Measurements from ENCODE around the gene EVI5.
"Not testable (repeated sequence)": the region's sequence is repeated elsewhere in the genome, so short reads cannot be mapped to it uniquely, and the experiment has no call there.

EVI5 gene

DNA sequence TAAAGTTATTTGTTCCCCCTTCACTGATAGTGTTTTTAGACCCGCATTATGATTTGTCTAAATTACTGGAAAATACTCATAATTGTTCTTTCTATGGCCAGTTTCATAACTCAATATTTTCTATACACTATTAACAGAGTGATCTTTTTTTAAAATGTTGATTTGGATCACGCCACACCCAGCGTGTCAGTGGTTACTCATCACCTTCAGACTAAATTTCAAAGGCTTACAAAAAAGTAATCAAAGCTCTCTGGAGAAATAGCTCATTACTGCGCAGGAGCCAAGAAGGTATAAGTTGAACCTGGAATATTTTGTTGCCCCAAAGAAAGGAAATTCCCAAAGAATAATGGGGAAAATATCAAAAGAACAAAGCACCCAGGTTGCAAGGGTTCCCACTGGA is 104.9 kb downstream of the EVI5 start:
- DNase-seq = no peak

GRCh38 chr1:92663775-92664174 is 121.1 kb downstream of the EVI5 start:
- peak; percentile 23 to 52 for DNase-seq

GRCh38 chr1:92662048-92662447 is 122.9 kb downstream of the EVI5 start:
- DNase-seq = peak; percentile 5 to 31

- peak in 1 of 2 donors; percentile 29 for DNase-seq
Measured at GRCh38 chr1:92657701-92658100, 127.2 kb downstream of the EVI5 start.

- DNase-seq = no peak
Measured at GRCh38 chr1:92655197-92655801, 129.6 kb downstream of the EVI5 start.

DNA sequence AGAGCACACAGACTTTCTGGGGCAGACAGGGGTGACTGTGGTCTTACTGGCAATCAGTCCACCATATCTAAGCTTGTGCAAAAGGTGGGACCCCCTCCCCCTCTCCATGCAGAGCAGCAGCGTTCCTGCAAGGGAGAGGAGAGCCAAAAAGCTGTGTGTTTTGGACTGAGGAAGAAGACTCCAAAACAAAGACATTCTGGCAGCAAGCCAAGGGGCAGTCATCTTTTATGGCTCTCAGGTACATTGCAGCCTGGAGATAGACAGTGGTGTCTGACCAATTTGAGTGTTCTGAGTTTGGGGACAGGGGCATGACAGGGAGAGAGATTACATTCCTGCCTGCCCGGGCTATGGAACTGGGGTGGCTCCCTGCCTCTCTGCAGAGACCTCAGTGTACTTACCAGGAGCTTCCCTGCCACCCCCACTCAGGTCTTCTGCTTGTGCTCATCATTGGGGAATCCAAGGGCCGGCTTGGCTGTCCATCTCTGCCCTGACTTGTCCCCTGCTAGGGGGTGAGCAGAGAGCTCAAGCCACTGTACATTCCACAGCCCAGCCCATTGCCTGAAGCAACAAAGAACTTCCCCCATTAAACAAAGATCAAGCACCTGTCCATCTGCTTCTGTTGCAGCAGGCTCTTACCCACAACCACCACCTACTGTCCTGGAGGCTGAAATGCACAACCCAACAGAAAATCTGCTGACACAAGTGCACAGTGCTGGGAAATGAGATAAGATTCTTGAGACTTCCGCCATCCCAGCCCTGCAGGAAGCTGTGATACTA is 131.1 kb downstream of the EVI5 start:
- no peak for DNase-seq

DNA sequence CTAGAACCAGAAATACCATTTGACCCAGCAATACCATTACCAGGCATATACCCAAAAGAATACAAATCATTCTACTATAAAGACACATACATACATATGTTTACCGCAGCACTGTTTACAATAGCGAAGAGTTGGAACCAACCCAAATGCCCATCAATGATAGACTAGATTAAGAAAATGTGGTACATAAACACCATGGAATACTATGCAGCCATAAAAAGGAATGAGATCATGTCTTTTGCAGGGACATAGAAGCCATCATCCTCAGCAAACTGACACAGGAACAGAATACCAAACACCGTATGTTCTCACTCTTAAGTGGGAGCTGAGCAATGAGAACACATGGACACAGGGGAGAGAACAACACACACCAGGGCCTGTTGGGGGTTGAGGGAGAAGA is 144.2 kb downstream of the EVI5 start:
- not testable (repeated sequence) for DNase-seq

GRCh38 chr1:92638498-92638897 is 146.4 kb downstream of the EVI5 start:
- DNase-seq = no peak

GRCh38 chr1:92635203-92635602 is 149.7 kb downstream of the EVI5 start:
- not testable (repeated sequence) for DNase-seq

DNA sequence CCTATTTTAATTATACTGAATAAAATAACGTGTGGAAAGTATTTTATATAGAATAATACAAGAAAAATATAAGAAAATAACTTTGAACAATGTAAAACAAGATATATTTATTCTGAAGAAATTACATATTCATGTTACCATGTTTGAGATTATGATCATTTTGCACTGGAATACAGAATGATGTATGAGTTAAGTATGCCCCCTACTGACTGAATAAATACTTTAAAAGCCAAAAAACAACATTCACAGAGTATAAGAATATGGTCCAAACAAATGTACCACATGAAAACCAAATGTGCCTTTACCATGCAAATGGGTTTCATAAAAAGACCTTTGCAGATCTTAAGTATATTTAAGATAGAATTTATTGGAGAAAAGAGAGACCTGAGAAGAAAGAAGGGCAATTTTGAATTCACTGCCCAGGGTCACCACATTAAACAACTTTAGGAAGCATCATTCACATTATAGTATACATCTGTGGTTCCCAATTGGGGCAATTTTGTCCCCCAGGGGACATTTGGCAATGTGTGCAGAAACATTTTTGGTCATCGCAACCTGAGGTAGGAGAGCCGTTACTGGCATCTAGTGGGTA is 161.6 kb downstream of the EVI5 start:
- DNase-seq = peak in 1 of 2 donors; percentile 28

GRCh38 chr1:92619466-92620189 is 165.3 kb downstream of the EVI5 start:
- no peak for DNase-seq

GRCh38 chr1:92601044-92601443 is 183.9 kb downstream of the EVI5 start:
- DNase-seq = no peak

GRCh38 chr1:92599184-92599583 is 185.7 kb downstream of the EVI5 start:
- peak; percentile 10 to 36 for DNase-seq

DNA sequence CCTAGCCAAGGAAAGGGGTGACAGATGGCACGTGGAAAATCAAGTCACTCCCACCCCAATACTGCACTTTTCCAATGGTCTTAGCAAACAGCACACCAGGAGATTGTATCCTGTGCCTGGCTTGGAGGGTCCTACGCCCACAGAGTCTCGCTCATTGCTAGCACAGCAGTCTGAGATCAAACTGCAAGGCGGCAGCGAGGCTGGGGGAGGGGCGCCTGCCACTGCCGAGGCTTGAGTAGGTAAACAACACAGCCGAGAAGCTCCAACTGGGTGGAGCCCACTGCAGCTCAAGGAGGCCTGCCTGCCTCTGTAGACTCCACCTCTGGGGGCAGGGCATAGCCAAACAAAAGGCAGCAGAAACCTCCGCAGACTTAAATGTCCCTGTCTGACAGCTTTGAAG is 195.5 kb downstream of the EVI5 start:
- not testable (repeated sequence) for DNase-seq

DNA sequence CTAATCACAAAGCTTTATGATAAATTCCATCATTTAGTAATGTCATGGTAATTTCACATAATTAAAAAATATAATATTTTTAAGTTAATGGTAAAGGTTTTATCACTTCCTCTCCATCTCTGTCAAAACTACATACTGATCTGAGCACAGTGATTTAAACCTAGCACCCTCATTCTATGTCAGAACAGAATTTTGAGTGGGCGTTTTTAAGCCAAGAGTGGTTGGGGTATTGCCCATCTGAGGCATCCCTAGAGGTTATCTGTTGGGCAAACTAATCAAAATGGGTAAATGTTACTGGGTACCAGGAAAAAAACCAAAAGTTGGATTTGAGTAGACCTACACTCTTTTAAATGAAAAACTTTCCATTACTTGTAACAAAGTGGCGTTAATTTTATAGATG is 197.5 kb downstream of the EVI5 start:
- DNase-seq = no peak

DNA sequence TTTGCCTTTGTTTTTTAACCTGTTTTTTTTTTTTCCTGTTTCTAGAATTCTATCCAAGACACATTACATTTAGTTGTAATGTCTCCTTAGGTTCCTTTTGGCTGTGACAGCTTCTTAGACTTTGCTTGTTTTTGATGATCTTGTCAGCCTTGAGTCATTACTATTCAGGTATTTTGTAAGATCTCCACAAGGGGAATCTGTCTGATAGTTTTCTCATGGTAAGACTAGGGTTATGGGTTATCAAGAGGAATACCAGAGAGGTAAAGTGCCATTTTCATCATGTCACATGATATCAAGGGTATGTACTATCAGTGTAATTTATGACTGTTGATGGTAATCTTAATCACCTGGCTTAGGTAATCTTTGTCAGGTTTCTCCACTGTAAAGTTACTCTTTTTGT is 199.1 kb downstream of the EVI5 start:
- DNase-seq = no peak

DNA sequence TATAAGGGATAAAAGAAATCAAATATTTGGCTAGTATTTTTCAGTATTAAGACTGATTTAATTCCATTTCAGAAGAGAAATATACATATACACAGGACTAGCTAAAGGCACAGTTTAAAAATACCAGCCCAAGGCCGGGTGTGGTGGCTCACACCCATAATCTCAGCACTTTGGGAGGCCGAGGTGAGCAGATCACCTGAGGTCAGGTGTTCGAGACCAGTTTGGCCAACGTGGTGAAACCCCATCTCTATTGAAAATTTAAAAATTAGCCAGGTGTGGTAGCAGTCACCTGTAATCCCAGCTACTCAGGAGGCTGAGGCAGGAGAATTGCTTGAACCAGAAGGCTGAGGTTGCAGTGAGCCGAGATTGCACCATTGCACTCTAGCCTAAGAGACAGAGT is 200.1 kb downstream of the EVI5 start:
- not testable (repeated sequence) for DNase-seq

- DNase-seq = peak; percentile 19 to 65
Measured at GRCh38 chr1:92583821-92584760, 200.8 kb downstream of the EVI5 start.

DNA sequence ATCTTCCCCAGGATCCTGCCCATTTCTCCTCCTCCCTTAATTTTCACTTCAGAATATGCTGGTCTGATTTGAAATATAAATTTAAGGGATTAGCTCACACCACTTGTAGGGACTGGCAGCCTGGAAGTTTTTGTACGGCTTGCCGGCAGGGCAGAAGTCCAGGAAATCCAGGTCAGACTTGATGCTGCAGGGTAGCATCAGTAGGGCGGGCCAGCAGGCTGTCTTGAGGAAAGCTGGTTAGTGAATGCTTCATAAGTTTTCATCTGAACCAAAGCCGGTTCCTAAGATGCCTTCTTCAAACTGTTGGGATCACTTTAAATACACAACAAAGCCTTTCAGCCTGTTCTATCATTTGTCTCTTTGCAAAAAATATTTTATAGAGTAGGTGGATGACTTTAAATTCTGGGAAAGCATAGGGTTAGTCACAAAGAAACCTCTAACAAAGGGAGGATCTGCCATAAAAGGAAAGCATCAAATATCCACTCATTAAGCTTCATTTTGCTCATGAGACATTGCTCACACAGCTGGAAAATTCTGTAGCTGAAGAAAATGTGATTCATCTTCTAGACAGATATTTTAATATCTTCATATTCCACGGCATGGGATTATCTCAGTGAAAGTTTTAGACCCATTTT is 207.5 kb downstream of the EVI5 start:
- no peak for DNase-seq

- DNase-seq = no peak
Measured at GRCh38 chr1:92575123-92575522, 209.8 kb downstream of the EVI5 start.

GRCh38 chr1:92572520-92572919 is 212.4 kb downstream of the EVI5 start:
- DNase-seq = no peak

DNA sequence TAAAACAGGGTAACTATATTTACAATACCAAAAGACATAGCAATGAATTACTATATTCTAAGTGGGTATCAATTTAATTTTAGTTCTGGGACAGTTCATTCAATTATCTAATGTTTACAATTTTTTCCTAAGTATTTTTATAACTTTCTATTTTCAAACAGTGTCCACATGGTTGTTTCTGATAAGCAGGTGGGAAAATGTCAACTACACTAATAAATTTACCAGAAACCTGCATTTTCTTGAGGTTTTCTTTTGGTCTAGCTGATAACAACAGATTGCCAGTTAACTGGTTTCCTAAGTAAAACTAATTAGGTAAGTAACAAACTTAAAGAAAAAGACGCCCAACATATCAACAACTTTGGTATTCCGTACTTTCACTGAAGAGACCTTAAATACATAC is 213.3 kb downstream of the EVI5 start:
- no peak for DNase-seq
